Tibial nerve (tissue), 3 donors: Measurements from ENCODE around the gene ADGRD1.

Source experiments
- POLR2A ChIP-seq, 2 donors: fragments of 450-650 bp; IDR thresholded peaks; one replicate each; pipeline ENCODE4 v1.6.1; 2017; ENCODE audit warnings: antibody characterized with exemption in 2 of 2, mild to moderate bottlenecking in 2 of 2, moderate library complexity in 2 of 2
- TF ChIP-seq, protein P1 (sequence below), 5 experiments: fragments of 200-600 bp in 3 of 5; fragments of 450-650 bp in 2 of 5; sonication (generic) in 3 of 5; IDR thresholded peaks; one replicate each; pipeline ENCODE4 v1.5.1; 2016 to 2019; ENCODE audit warnings: antibody characterized with exemption in 5 of 5, mild to moderate bottlenecking in 3 of 5, moderate library complexity in 2 of 5

GRCh38 chr12:130945786-130946492 lies 7.8 kb upstream of the ADGRD1 start:
- TF ChIP-seq, protein P1, sequence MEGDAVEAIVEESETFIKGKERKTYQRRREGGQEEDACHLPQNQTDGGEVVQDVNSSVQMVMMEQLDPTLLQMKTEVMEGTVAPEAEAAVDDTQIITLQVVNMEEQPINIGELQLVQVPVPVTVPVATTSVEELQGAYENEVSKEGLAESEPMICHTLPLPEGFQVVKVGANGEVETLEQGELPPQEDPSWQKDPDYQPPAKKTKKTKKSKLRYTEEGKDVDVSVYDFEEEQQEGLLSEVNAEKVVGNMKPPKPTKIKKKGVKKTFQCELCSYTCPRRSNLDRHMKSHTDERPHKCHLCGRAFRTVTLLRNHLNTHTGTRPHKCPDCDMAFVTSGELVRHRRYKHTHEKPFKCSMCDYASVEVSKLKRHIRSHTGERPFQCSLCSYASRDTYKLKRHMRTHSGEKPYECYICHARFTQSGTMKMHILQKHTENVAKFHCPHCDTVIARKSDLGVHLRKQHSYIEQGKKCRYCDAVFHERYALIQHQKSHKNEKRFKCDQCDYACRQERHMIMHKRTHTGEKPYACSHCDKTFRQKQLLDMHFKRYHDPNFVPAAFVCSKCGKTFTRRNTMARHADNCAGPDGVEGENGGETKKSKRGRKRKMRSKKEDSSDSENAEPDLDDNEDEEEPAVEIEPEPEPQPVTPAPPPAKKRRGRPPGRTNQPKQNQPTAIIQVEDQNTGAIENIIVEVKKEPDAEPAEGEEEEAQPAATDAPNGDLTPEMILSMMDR (IDR thresholded peaks at IDR 0.05): no peak
- no peak for TF ChIP-seq POLR2A (IDR thresholded peaks at IDR 0.05)
